Measurements from ENCODE around the gene BDKRB2. TPM values are rescaled to one million over a fixed set of nuclear protein-coding genes. Genes with fewer than 3 reads are reported as not detected.
"Not testable (repeated sequence)": the region's sequence is repeated elsewhere in the genome, so short reads cannot be mapped to it uniquely, and the experiment has no call there.

BDKRB2 gene
- total RNA-seq, 1 experiment from 2014 or later: 0.49 TPM

DNA sequence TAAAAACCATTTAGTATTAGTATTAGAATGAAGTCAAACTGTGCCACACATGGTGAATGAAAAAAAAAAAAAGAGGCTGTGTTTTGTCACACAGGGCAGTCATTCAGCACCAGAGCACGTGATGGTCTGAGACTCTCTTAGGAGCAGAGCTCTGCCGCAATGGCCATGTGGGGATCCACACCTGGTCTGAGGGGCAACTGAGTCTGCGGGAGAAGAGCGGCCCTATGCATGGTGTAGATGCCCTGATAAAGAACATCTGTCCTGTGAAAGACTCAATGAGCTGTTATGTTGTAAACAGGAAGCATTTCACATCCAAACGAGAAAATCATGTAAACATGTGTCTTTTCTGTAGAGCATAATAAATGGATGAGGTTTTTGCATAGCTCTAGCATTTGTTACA is 39.1 kb downstream of the BDKRB2 start:
- no peaks in the 10 kb centered on the region for H3K36me3 ChIP-seq (ENCODE audit: control insufficient read depth in 1 of 2, insufficient read depth in 2 of 2, low read length in 2 of 2)
- H3K27me3 ChIP-seq (ENCODE audit: insufficient read depth, low read length): no peaks in the 10 kb centered on the region
- CTCF ChIA-PET: no interaction called here
- intact Hi-C loops (cut with micrococcal nuclease): no loop called here
- H3K4me2 ChIP-seq (ENCODE audit: low read length): no peak overlapping the region
- no peaks in the 10 kb centered on the region for H4K20me1 ChIP-seq (ENCODE audit: insufficient read depth)
- H3K4me3 ChIP-seq (replicated peaks in 1 of 2; ENCODE audit: low read depth in 1 of 2, low read length in 2 of 2): no peak overlapping the region
- no peak overlapping the region for H2AFZ ChIP-seq (ENCODE audit: low read depth, low read length, poor library complexity, severe bottlenecking)
- no peaks in the 10 kb centered on the region for H3K4me1 ChIP-seq (ENCODE audit: control insufficient read depth in 1 of 2, insufficient read depth in 2 of 2, low read length in 2 of 2)
- BruUV-seq (replicated peaks): no TSS peak
- no peaks in the 10 kb centered on the region for H3K79me2 ChIP-seq (ENCODE audit: insufficient read depth, low read length)
- POLR2A ChIA-PET: no interaction called here
- H3K9me2 ChIP-seq (ENCODE audit: insufficient read depth): no peaks in the 10 kb centered on the region
- H3K9me3 ChIP-seq (ENCODE audit: control insufficient read depth in 1 of 2, insufficient read depth in 1 of 2, low read depth in 1 of 2, low read length in 2 of 2): no peaks in the 10 kb centered on the region
- TF ChIP-seq TCF7L2 (IDR thresholded peaks at IDR 0.05; ENCODE audit: borderline replicate concordance, extremely low read depth, insufficient read depth, insufficient read length) (no peak), EZH2 (IDR thresholded peaks at IDR 0.05) (no peak), RAD21 (IDR thresholded peaks at IDR 0.05; ENCODE audit: low read depth) (no peak)
- TF ChIP-seq, protein P1, sequence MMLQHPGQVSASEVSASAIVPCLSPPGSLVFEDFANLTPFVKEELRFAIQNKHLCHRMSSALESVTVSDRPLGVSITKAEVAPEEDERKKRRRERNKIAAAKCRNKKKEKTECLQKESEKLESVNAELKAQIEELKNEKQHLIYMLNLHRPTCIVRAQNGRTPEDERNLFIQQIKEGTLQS (IDR thresholded peaks at IDR 0.05): no peak
- RAD21 ChIA-PET (ENCODE audit: low non-redundant PET in 1 of 2, low total read pairs in 2 of 2, uncharacterized antibody in 2 of 2, unreplicated experiment in 2 of 2): no interaction called here
- ATAC-seq (no peak), DNase-seq (ENCODE audit: low read depth, low spot score) (no peak)
- no peak overlapping the region for H3K27ac ChIP-seq (ENCODE audit: low read depth, low read length)
- H3K9ac ChIP-seq (ENCODE audit: low read length): no peak overlapping the region

DNA sequence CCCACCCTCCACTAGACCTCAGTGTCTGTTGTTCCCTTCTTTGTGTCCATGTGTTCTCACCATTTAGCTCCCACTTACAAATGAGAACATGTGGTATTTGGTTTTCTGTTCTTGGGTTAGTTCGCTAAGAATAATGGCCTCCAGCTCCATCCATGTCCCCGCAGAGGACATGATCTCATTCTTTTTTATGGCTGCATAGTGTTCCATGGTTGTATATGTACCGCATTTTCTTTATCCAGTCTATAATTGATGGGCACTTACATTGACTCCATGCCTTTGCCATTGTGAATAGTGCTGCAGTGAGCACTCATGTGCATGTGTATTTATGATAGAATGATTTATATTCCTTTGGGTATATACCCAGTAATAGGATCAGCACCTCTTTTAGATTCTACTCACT is 40.4 kb downstream of the BDKRB2 start:
- H3K27ac ChIP-seq (ENCODE audit: low read depth, low read length); CTCF ChIA-PET; H3K36me3 ChIP-seq (ENCODE audit: control insufficient read depth in 1 of 2, insufficient read depth in 2 of 2, low read length in 2 of 2); DNase-seq (ENCODE audit: low read depth, low spot score); H3K4me1 ChIP-seq (ENCODE audit: control insufficient read depth in 1 of 2, insufficient read depth in 2 of 2, low read length in 2 of 2); RAD21 ChIA-PET (ENCODE audit: low non-redundant PET in 1 of 2, low total read pairs in 2 of 2, uncharacterized antibody in 2 of 2, unreplicated experiment in 2 of 2); H3K9me3 ChIP-seq (ENCODE audit: control insufficient read depth in 1 of 2, insufficient read depth in 1 of 2, low read depth in 1 of 2, low read length in 2 of 2); POLR2A ChIA-PET; H3K27me3 ChIP-seq (ENCODE audit: insufficient read depth, low read length); intact Hi-C loops (cut with micrococcal nuclease); H3K9ac ChIP-seq (ENCODE audit: low read length); ATAC-seq; BruUV-seq (replicated peaks); H2AFZ ChIP-seq (ENCODE audit: low read depth, low read length, poor library complexity, severe bottlenecking); H3K9me2 ChIP-seq (ENCODE audit: insufficient read depth); H3K4me2 ChIP-seq (ENCODE audit: low read length); H3K79me2 ChIP-seq (ENCODE audit: insufficient read depth, low read length); H3K4me3 ChIP-seq (replicated peaks in 1 of 2; ENCODE audit: low read depth in 1 of 2, low read length in 2 of 2); H4K20me1 ChIP-seq (ENCODE audit: insufficient read depth): not testable (repeated sequence)

All from HCT116 (cell line).